ENCODE results near the gene SNX1. TPM values are rescaled to one million over a fixed set of nuclear protein-coding genes. Genes with fewer than 3 reads are reported as not detected.
"Not testable (repeated sequence)": the region's sequence is repeated elsewhere in the genome, so short reads cannot be mapped to it uniquely, and the experiment has no call there.

The SNX1 gene
- polyA plus RNA-seq, 5 donors: 103 to 138 (median 127) TPM

- DNase-seq: no peak
Measured at GRCh38 chr15:64110950-64111678, 15.3 kb downstream of the SNX1 start.

- DNase-seq: no peak
Measured at GRCh38 chr15:64111679-64112050, 15.9 kb downstream of the SNX1 start.

- no peak for DNase-seq
Measured at GRCh38 chr15:64112073-64112772, 16.4 kb downstream of the SNX1 start.

- DNase-seq: no peak
Measured at GRCh38 chr15:64112904-64113303, 17.1 kb downstream of the SNX1 start.

GRCh38 chr15:64117759-64118487, 22.1 kb downstream of the SNX1 start:
- no peak for DNase-seq

- DNase-seq: not testable (repeated sequence)
Measured at GRCh38 chr15:64120322-64120721, 24.5 kb downstream of the SNX1 start.

GRCh38 chr15:64121614-64122013, 25.8 kb downstream of the SNX1 start:
- DNase-seq: no peak

- DNase-seq: no peak
Measured at GRCh38 chr15:64122444-64122843, 26.7 kb downstream of the SNX1 start.

- DNase-seq: no peak
Measured at GRCh38 chr15:64122936-64123351, 27.2 kb downstream of the SNX1 start.

GRCh38 chr15:64125978-64126377, 30.2 kb downstream of the SNX1 start:
- DNase-seq: no peak

- no peak for DNase-seq
Measured at GRCh38 chr15:64127521-64128270, 31.9 kb downstream of the SNX1 start.

GRCh38 chr15:64130159-64130558, 34.4 kb downstream of the SNX1 start:
- DNase-seq: no peak

GRCh38 chr15:64131547-64131946, 35.8 kb downstream of the SNX1 start:
- DNase-seq: no peak

GRCh38 chr15:64132217-64132616, 36.4 kb downstream of the SNX1 start:
- DNase-seq: no peak

GRCh38 chr15:64133623-64134344, 38.0 kb downstream of the SNX1 start:
- DNase-seq: no peak

GRCh38 chr15:64134345-64134829, 38.6 kb downstream of the SNX1 start:
- DNase-seq: no peak

GRCh38 chr15:64136347-64136746, 40.6 kb downstream of the SNX1 start:
- DNase-seq: no peak

GRCh38 chr15:64137226-64137833, 41.5 kb downstream of the SNX1 start:
- no peak for DNase-seq

- DNase-seq: no peak
Measured at GRCh38 chr15:64138331-64138941, 42.7 kb downstream of the SNX1 start.

GRCh38 chr15:64141798-64142512, 46.2 kb downstream of the SNX1 start:
- DNase-seq: no peak
